GM21390 (cell line): Measurements from ENCODE around the gene PCGF2.
A peak's percentile ranks its signal among the peaks of the same experiment; 100 is the strongest.
"Not testable (repeated sequence)": the region's sequence is repeated elsewhere in the genome, so short reads cannot be mapped to it uniquely, and the experiment has no call there.

Experiments
- ATAC-seq: cut with Tn5 transposase; IDR thresholded peaks from one replicate; pipeline ENCODE4 v1.9.1; 2021; ENCODE audit not compliant: unreplicated experiment

Gene PCGF2

GRCh38 chr17:38748149-38748891, at the start of gene PCGF2:
PCGF2 (minus strand) TSS chr17:38748336; CDS start chr17:38740402, 7,934 bp downstream.
- no peak for ATAC-seq

DNA sequence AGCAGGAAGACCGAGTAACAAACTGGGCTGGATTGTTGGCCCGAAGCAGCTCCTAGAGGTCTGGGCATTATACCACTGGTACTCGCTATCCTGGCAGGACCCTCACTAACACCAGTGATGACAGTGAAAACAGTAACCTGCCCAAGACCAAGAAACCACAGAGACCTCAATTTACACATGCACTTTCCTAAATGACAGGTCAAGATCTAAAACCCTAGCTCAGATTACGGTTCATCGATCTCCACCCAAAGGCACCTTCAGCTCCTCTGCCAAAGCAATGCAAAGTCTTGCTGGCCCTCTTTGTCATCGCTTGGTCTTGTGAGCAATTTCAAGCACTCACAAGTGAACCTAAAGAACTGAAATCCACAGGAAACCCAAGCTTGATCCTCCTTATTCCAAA, 49.7 kb upstream of the PCGF2 start:
- no peak for ATAC-seq

GRCh38 chr17:38797158-38797490, 49.0 kb upstream of the PCGF2 start:
- ATAC-seq, result no peak

GRCh38 chr17:38796451-38797157, 48.5 kb upstream of the PCGF2 start:
- ATAC-seq, result no peak

DNA sequence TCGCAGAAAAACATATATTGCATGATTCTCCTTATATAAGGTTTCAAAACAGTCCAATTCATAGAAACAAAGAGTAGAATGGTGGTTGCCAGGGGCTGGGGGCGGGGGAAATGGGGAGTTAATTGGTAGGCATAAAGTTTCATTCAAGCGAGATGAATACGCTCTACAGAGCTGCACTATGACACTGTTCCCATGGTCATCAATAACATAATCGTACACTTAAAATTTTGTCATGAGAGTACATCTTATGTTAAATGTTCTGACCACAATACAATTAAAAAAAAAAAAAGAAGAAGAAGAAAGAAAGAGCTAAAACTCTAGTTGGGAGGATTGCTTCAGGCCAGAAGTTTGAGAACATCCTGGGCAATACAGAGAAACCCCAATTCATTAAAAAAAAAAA, 46.1 kb upstream of the PCGF2 start:
- no peak for ATAC-seq

- no peak for ATAC-seq
These were observed 43.0 kb upstream of the PCGF2 start for GRCh38 chr17:38791162-38791561.

DNA sequence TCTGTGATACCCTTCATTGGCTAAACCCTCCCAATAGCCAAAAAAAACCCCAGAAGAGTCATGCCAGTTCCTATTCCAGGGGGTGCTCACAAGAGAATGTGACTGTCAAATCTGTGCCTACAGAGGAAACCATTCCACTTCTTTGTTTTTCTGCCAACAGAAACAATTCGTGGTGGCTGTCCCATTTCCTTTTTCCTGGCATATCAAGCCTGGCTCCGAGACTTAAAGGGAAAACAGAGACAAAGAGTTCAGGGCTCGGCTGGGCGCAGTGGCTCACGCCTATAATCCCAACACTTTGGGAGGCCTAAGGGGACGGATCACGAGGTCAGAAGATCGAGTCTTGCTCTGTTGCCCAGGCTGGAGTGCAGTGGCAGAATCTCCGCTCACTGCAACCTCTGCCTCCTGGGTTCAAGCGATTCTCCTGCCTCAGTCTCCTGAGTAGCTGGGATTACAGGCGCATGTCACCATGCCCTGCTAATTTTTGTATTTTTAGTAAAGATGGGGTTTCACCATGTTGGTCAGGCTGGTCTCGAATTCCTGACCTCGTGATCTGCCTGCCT, 42.1 kb upstream of the PCGF2 start:
- not testable (repeated sequence) for ATAC-seq

GRCh38 chr17:38789185-38789584, 41.0 kb upstream of the PCGF2 start:
- ATAC-seq, result no peak

DNA sequence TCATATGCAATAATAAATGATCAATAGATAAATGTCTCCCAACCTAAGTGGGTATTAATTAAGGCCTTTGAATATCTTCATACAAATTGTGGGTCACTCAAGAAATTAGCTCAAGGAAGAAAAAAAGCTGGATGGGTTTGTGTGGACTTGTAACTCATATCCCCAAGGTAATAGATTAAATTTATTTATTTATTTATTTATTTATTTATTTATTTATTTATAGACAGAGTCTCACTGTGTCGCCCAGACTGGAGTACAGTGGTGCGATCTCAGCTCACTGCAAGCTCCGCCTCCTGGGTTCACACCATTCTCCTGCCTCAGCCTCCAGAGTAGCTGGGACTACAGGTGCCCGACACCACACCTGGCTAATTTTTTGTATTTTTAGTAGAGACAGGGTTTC, 39.9 kb upstream of the PCGF2 start:
- ATAC-seq, result not testable (repeated sequence)

- no peak for ATAC-seq
These were observed 38.2 kb upstream of the PCGF2 start for GRCh38 chr17:38786372-38786771.

- no peak for ATAC-seq
These were observed 35.1 kb upstream of the PCGF2 start for GRCh38 chr17:38783227-38783626.

DNA sequence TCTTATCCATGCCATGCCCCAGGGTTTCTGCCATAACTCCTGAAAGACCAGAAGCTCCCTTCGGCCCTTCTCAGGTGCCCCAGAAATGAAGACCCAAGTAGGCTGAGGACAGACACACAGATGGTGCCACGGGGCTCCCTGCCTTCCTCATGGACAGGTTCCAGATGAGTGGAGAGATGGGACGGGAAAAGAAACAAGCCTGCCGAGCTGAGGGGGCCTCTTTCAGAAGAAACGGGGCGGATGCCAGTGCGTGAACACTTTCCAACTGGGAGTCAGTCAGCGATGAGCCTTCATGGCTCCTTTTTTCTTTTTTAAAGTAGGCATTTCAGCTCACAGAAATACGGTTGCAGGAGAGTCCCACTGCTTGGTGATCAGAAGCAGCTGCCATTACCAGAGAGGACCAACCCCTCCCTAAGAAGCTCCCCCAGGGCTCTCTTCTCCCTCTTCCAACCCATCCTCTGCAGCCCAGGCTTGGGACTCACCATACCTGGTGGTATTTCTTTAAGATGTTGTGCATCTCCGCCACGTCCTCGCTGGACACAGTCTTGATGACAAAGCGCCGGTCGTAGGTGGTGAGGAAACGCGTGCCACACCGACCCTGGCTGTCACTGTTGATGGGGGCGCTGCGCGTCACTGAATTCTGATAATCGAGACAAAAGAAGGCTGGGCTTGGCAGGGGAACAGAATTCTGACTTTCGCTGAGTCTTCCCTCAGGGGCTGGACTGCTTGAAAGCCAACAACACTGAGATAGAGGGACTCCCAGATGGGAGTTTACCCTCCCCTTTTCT, 32.0 kb upstream of the PCGF2 start:
- ATAC-seq, result no peak

DNA sequence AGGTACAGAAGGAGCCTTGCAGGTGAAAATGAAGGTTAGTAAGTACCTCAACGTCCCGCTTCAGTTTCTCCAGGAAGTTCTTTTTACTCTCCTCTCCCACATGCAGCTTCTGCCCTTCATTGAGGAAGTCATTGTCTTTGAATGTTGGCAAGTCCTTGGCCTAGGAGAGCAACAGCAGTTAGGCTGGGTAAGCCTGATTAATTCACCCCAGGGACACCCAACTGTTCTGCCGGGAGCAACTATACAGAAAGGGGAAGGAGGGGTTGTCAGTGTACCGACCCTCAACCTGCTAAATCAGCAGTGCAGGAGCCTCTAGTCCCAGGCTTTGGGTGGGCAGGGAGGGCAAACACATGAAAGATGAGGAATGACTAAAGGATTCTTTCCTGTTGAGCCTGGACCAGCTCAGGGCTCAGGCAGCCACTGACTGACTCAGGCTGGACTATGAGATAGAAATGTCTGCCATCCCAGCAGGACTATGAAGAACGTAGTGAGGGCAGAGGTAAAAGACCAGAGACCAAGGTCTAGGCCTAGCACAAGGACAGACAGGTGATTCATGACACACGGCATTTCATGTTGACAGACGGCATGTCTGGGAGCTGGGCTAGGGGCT, 29.6 kb upstream of the PCGF2 start:
- ATAC-seq, result no peak

- ATAC-seq, result no peak
These were observed 25.1 kb upstream of the PCGF2 start for GRCh38 chr17:38773258-38773657.

DNA sequence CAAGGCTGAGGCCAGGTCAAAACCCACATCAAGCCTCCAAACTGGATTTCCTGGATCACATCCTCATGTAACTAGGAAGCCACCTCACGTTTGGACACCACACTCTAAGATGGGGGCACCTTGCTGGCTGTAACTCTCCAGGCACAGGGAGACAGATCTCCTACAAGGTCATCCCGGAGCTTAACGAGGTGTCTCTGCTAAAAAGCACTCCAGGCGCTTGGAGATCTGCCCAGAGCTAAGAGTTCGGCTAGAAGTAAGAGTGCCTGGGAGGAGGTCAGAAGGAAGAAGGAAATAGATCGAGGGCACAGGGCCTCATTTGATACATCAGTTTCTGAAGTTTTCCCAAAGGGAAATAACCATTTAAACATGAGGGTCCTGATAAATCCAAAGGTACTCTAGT, 20.3 kb upstream of the PCGF2 start:
- no peak for ATAC-seq

- no peak for ATAC-seq
These were observed 18.2 kb upstream of the PCGF2 start for GRCh38 chr17:38766341-38766740.

- ATAC-seq, result no peak
These were observed 14.1 kb upstream of the PCGF2 start for GRCh38 chr17:38762231-38762630.

- ATAC-seq, result no peak
These were observed 13.5 kb upstream of the PCGF2 start for GRCh38 chr17:38761612-38762011.

GRCh38 chr17:38753071-38753506, 5.0 kb upstream of the PCGF2 start:
- ATAC-seq, result no peak

GRCh38 chr17:38752308-38753070, 4.4 kb upstream of the PCGF2 start, which contains the start of gene PSMB3:
PSMB3 (plus strand) TSS chr17:38752741; CDS start chr17:38752827, 86 bp downstream.
- peak; percentile 75 for ATAC-seq
